ENCODE results near the gene DCST2. TPM values are rescaled to one million over a fixed set of nuclear protein-coding genes. Genes with fewer than 3 reads are reported as not detected.

Gene DCST2
- total and polyA plus RNA-seq, 2 of the 8 experiments (the other 6 are each of a cell fraction or from before 2014, with no cell fraction given) = 0.43 to 2.1 TPM

GRCh38 chr1:155072531-155073289, 39.1 kb upstream of the DCST2 start:
- no peak for TF ChIP-seq GTF2F1 (IDR thresholded peaks at IDR 0.05; ENCODE audit: borderline replicate concordance, low read depth, low read length)
- TF ChIP-seq TBP (IDR thresholded peaks at IDR 0.05; ENCODE audit: low read depth, low read length) = no peak
- TF ChIP-seq ATF2 (IDR thresholded peaks at IDR 0.05; ENCODE audit: low read length) = no peak
- no peak for TF ChIP-seq TCF12 (IDR thresholded peaks at IDR 0.05; ENCODE audit: low read depth, low read length)
- TF ChIP-seq CBX8 (IDR thresholded peaks at IDR 0.05; ENCODE audit: borderline replicate concordance, low read depth, low read length) = no peak
- TF ChIP-seq GABPA (IDR thresholded peaks at IDR 0.05; ENCODE audit: borderline replicate concordance, insufficient read depth, low read length) = no peak
- Histone ChIP-seq H2BK12ac (ENCODE audit: low read depth, low read length) (0 out of 2 replicates have a peak overlapping the region, but pooled peaks have one; percentile 50), H3K9me3 (ENCODE audit: insufficient read depth in 2 of 2, low read depth in 1 of 2, low read length in 1 of 2) (no peaks in the 10 kb centered on the region), H2AFZ (ENCODE audit: low read length) (no peak overlapping the region), H4K8ac (ENCODE audit: extremely low read depth, insufficient read depth, low read length) (no peak overlapping the region), H3K36me3 (ENCODE audit: control insufficient read depth in 2 of 4, insufficient read depth in 4 of 4, low read length in 3 of 4) (peaks cover 0 to 12% (median 1%) of the 10 kb centered on the region in 4 experiments; a peak in 3 of 8 replicates), H3K56ac (replicated peaks; ENCODE audit: insufficient read length, low read depth, low read length) (no peak overlapping the region), H3K4me2 (ENCODE audit: insufficient read depth in 1 of 2, low read depth in 2 of 2, low read length in 2 of 2) (peak overlapping the region; percentile 24 to 97), H3K27me3 (replicated peaks in 1 of 4; ENCODE audit: control insufficient read depth in 3 of 4, extremely low read depth in 1 of 4, insufficient read depth in 3 of 4, low read length in 3 of 4) (peaks cover 0 to 13% (median 4%) of the 10 kb centered on the region in 4 experiments; a peak in 6 of 7 replicates), H3K27ac (ENCODE audit: low read depth, low read length) (no peak overlapping the region), H2AK5ac (ENCODE audit: low read depth, low read length) (peak overlapping the region; percentile 93; the same call in 1 of the 2 replicates), H2BK20ac (ENCODE audit: low read length) (0 out of 2 replicates have a peak overlapping the region, but pooled peaks have one; percentile 61), H3K23ac (ENCODE audit: insufficient read length) (no peak overlapping the region), H3K4me3 (ENCODE audit: extremely low read depth in 1 of 4, insufficient read depth in 2 of 4, low read depth in 3 of 4, low read length in 4 of 4) (no peak overlapping the region), H3K14ac (ENCODE audit: insufficient read length) (no peak overlapping the region), H2BK120ac (replicated peaks; ENCODE audit: low read depth, low read length) (no peak overlapping the region), H3K79me2 (ENCODE audit: control insufficient read depth in 1 of 2, insufficient read depth in 2 of 2, low read length in 2 of 2) (no peaks in the 10 kb centered on the region), H3K9ac (replicated peaks in 1 of 4; ENCODE audit: extremely low read depth in 1 of 4, low read depth in 3 of 4, low read length in 3 of 4) (no peak overlapping the region), H4K91ac (replicated peaks; ENCODE audit: insufficient read length, low read length) (no peak overlapping the region), H3K4ac (replicated peaks; ENCODE audit: insufficient read length, low read depth, low read length) (no peak overlapping the region), H3K18ac (ENCODE audit: extremely low read depth, low read length) (no peak overlapping the region), H4K20me1 (replicated peaks in 1 of 2; ENCODE audit: control insufficient read depth in 1 of 2, insufficient read depth in 2 of 2, low read length in 2 of 2) (peaks cover 9 to 13% of the 10 kb centered on the region in 2 experiments), H2BK15ac (ENCODE audit: low read length) (0 out of 2 replicates have a peak overlapping the region, but pooled peaks have one; percentile 61), H3K23me2 (ENCODE audit: low read depth, low read length) (peaks cover 11% of the 10 kb centered on the region), H4K5ac (ENCODE audit: insufficient read length, low read depth, low read length) (no peak overlapping the region), H2BK5ac (ENCODE audit: low read depth, low read length) (no peak overlapping the region; the same call in 1 of the 2 replicates), H3K4me1 (replicated peaks in 1 of 4; ENCODE audit: control insufficient read depth in 3 of 4, insufficient read depth in 4 of 4, low read length in 3 of 4) (peaks cover 4 to 30% (median 21%) of the 10 kb centered on the region in 4 experiments), H3K79me1 (ENCODE audit: low read depth, low read length) (no peaks in the 10 kb centered on the region)
- DNase-seq (ENCODE audit: low read depth in 1 of 2, low spot score in 2 of 2) (no peak), FAIRE-seq (no peak)
- ChIA-PET CTCF (ENCODE audit: partially characterized antibody) (interaction anchor here (0.9 to 33.9 kb wide), 5 partner anchors 7 to 100 kb away, joined by 4 to 907 read pairs (median 24); partner anchors contain the start of genes ADAM15, EFNA3, EFNA4 and KRTCAP2), POLR2A (ENCODE audit: partially characterized antibody) (interaction anchor here (1.6 to 1.7 kb wide), 2 partner anchors 9 to 122 kb away, joined by 3 to 8 read pairs; partner anchors contain the start of gene EFNA4)
- WGBS, 2 experiments (ENCODE audit: extremely low coverage in 1 of 2, insufficient coverage in 1 of 2, insufficient read length in 1 of 2, insufficient replicate concordance in 2 of 2, low coverage in 1 of 2, low lambda C conversion rate in 2 of 2, missing lambda C conversion rate in 1 of 2) = 46% methylated on average over 7 of the region's 7 CpGs; no CpG with 5 or more reads in 1 of the 2 experiments

Measured in H1 (cell line).